Measurements from ENCODE around the gene MOGAT2.

DNA sequence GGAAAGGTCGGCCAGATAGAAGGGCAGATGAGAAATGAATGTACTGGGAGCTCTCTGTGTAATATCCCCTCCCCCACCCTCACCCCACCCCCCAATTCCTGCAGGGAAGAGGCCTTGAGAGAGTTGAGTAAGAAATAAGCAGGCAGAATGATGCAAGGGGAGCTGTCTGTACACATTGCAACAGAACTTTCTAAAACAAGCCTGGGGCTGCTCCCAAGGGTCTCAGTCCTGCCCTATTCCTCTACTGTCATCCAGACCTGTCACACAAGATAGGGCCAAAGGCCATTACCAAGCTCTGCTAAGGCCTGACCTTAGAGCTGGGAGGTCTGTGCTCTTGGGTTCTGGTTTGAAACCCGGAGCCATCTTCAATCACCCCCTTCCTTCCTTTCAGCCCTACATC, 45.2 kb downstream of the MOGAT2 start:
- TF ChIP-seq TBX2 (CRISPR knock-in tag; IDR thresholded peaks at IDR 0.05; ENCODE audit: borderline replicate concordance): no peak; the same call in 1 of the 2 replicates
- TF ChIP-seq, protein P1, sequence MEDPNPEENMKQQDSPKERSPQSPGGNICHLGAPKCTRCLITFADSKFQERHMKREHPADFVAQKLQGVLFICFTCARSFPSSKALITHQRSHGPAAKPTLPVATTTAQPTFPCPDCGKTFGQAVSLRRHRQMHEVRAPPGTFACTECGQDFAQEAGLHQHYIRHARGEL (CRISPR knock-in tag; IDR thresholded peaks at IDR 0.05): no peak
- TF ChIP-seq, protein P2, sequence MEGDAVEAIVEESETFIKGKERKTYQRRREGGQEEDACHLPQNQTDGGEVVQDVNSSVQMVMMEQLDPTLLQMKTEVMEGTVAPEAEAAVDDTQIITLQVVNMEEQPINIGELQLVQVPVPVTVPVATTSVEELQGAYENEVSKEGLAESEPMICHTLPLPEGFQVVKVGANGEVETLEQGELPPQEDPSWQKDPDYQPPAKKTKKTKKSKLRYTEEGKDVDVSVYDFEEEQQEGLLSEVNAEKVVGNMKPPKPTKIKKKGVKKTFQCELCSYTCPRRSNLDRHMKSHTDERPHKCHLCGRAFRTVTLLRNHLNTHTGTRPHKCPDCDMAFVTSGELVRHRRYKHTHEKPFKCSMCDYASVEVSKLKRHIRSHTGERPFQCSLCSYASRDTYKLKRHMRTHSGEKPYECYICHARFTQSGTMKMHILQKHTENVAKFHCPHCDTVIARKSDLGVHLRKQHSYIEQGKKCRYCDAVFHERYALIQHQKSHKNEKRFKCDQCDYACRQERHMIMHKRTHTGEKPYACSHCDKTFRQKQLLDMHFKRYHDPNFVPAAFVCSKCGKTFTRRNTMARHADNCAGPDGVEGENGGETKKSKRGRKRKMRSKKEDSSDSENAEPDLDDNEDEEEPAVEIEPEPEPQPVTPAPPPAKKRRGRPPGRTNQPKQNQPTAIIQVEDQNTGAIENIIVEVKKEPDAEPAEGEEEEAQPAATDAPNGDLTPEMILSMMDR (CRISPR knock-in tag; IDR thresholded peaks at IDR 0.05): no peak
- no peak for TF ChIP-seq ZNF549 (CRISPR knock-in tag; IDR thresholded peaks at IDR 0.05)
- TF ChIP-seq, protein P3, sequence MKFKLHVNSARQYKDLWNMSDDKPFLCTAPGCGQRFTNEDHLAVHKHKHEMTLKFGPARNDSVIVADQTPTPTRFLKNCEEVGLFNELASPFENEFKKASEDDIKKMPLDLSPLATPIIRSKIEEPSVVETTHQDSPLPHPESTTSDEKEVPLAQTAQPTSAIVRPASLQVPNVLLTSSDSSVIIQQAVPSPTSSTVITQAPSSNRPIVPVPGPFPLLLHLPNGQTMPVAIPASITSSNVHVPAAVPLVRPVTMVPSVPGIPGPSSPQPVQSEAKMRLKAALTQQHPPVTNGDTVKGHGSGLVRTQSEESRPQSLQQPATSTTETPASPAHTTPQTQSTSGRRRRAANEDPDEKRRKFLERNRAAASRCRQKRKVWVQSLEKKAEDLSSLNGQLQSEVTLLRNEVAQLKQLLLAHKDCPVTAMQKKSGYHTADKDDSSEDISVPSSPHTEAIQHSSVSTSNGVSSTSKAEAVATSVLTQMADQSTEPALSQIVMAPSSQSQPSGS (CRISPR knock-in tag; IDR thresholded peaks at IDR 0.05): peak; percentile 85
- TF ChIP-seq FOXJ3 (CRISPR knock-in tag; IDR thresholded peaks at IDR 0.05; ENCODE audit: borderline replicate concordance): peak; percentile 66; the same call in 1 of the 2 replicates
- no peak for TF ChIP-seq ETV6 (CRISPR knock-in tag; conservative IDR thresholded peaks at IDR 0.05)
- TF ChIP-seq, protein P4, sequence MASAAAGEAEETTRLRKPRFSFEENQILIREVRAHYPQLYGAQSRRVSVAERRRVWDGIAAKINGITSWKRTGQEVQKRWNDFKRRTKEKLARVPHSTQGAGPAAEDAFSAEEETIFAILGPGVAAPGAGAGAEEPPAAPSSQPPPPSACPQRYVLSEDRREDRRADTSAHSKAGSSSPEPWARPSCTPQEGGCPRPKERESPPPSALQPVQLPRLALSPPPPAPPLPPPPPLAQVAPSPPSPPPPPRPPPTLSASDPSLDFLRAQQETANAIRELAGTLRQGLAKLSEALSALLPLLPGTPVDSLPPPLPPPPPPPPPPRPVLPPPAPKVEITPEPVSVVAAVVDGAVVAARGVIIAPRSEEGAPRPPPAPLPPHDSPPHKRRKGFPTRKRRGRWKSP (CRISPR knock-in tag; IDR thresholded peaks at IDR 0.05): no peak
- TF ChIP-seq, protein P5, sequence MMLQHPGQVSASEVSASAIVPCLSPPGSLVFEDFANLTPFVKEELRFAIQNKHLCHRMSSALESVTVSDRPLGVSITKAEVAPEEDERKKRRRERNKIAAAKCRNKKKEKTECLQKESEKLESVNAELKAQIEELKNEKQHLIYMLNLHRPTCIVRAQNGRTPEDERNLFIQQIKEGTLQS (CRISPR knock-in tag; IDR thresholded peaks at IDR 0.05): peak; percentile 94
- TF ChIP-seq BRCA1 (CRISPR knock-in tag; IDR thresholded peaks at IDR 0.05): no peak
- TF ChIP-seq, protein P6, sequence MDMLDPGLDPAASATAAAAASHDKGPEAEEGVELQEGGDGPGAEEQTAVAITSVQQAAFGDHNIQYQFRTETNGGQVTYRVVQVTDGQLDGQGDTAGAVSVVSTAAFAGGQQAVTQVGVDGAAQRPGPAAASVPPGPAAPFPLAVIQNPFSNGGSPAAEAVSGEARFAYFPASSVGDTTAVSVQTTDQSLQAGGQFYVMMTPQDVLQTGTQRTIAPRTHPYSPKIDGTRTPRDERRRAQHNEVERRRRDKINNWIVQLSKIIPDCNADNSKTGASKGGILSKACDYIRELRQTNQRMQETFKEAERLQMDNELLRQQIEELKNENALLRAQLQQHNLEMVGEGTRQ (IDR thresholded peaks at IDR 0.05; ENCODE audit: low read depth, low read length): no peak
- TF ChIP-seq, protein P6 (CRISPR knock-in tag; IDR thresholded peaks at IDR 0.05; ENCODE audit: borderline replicate concordance): no peak
- no peak for TF ChIP-seq POLR2AphosphoS5 (IDR thresholded peaks at IDR 0.05; ENCODE audit: low read depth, low read length)
- TF ChIP-seq KDM5A (IDR thresholded peaks at IDR 0.05; ENCODE audit: borderline replicate concordance, low read length): no peak
- 0 out of 2 replicates have a peak, but pooled peaks have one; percentile 40 for TF ChIP-seq SOX13 (IDR thresholded peaks at IDR 0.05)
- peak in 1 of 2 experiments; percentile 72; a peak in 2 of 4 replicates for TF ChIP-seq SOX13 (CRISPR knock-in tag; conservative IDR thresholded peaks at IDR 0.05 in 1 of 2, IDR thresholded peaks at IDR 0.05 in 1 of 2)
